Measurements from ENCODE around the gene ASTN2. TPM values are rescaled to one million over a fixed set of nuclear protein-coding genes. Genes with fewer than 3 reads are reported as not detected.

Gene ASTN2
- total RNA-seq, 1 donor from 2014 or later, result 29.0 TPM

DNA sequence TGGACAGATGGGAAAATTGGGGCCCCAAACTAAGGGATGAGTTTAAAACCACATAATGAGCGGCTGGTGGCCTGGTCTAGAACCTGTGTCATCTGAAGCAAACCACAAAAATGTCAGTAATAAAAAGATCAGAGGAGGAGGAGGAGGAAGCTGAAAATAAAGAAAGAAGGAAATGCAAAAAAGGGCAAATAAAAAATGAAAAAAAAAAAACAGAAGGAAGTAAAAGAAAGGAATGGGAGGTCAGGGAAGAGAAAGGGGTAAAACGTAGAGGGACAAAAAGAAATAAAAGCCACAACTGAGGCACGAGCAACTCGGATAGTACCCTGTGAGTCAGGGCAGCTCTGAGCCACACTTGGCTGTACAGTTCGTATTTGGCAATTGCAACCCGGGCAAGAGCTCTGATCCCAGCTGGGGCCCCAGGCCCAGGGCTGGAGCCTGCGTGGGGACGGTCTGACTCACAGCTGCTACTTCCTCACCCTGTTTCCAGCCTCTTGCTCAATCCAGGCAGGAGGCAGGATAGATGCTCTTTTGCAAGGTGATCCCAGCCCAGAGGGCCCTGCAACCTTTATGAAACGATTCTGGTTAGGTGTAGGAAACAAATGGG is 865.7 kb downstream of the ASTN2 start:
- Mint-ChIP-seq H3K4me3 (ENCODE audit: low read depth) (no peak overlapping the region), H3K27me3 (no peaks in the 10 kb centered on the region), H3K9me3 (ENCODE audit: low read depth) (no peaks in the 10 kb centered on the region), H3K27ac (no peak overlapping the region), H3K36me3 (ENCODE audit: insufficient read depth) (no peaks in the 10 kb centered on the region), H3K4me1 (ENCODE audit: low read depth) (peaks cover 9% of the 10 kb centered on the region)
- TF ChIP-seq, protein P1, sequence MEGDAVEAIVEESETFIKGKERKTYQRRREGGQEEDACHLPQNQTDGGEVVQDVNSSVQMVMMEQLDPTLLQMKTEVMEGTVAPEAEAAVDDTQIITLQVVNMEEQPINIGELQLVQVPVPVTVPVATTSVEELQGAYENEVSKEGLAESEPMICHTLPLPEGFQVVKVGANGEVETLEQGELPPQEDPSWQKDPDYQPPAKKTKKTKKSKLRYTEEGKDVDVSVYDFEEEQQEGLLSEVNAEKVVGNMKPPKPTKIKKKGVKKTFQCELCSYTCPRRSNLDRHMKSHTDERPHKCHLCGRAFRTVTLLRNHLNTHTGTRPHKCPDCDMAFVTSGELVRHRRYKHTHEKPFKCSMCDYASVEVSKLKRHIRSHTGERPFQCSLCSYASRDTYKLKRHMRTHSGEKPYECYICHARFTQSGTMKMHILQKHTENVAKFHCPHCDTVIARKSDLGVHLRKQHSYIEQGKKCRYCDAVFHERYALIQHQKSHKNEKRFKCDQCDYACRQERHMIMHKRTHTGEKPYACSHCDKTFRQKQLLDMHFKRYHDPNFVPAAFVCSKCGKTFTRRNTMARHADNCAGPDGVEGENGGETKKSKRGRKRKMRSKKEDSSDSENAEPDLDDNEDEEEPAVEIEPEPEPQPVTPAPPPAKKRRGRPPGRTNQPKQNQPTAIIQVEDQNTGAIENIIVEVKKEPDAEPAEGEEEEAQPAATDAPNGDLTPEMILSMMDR (IDR thresholded peaks at IDR 0.05; ENCODE audit: unreplicated experiment), result no peak
- DNase-seq (ENCODE audit: low spot score, unreplicated experiment), result no peak

DNA sequence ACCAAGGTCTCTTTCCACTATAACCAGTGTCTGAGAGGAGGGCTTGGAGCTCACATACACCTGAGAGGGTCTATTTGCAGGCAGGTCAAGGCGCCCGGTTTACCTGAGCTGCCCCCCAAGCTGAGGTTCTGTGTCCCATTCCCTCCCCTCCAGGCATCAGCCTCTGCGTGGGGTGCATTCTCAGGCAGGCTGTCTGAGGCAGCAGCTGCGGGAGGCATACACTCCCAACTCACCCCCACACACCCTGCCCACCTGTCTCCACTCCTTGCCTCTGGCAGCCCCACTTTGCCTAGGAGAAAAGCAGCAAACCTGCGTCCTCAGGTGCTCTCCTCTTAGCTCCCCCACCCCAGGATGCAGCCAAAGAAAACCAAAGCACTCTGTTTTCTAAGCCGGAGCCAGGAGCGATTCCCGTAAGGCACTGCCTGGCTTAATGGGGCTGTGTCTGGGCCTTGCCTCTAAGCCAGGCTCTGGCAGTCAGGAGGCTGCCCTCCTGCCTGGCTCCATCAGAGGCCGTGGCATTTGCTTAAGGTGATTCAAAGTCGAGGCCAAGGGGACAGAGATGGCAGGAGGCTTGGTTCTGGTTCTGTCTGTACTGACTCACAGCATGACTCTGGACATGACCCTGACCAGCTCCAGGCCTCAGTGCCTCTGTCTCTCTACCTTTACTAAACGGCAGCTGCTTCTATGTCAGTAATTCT is 867.0 kb downstream of the ASTN2 start:
- Mint-ChIP-seq H3K27ac (no peak overlapping the region), H3K9me3 (ENCODE audit: low read depth) (no peaks in the 10 kb centered on the region), H3K27me3 (no peaks in the 10 kb centered on the region), H3K36me3 (ENCODE audit: insufficient read depth) (no peaks in the 10 kb centered on the region), H3K4me1 (ENCODE audit: low read depth) (peaks cover 9% of the 10 kb centered on the region), H3K4me3 (ENCODE audit: low read depth) (no peak overlapping the region)
- no peak for DNase-seq (ENCODE audit: low spot score, unreplicated experiment)
- TF ChIP-seq, protein P1 (IDR thresholded peaks at IDR 0.05; ENCODE audit: unreplicated experiment), result no peak

DNA sequence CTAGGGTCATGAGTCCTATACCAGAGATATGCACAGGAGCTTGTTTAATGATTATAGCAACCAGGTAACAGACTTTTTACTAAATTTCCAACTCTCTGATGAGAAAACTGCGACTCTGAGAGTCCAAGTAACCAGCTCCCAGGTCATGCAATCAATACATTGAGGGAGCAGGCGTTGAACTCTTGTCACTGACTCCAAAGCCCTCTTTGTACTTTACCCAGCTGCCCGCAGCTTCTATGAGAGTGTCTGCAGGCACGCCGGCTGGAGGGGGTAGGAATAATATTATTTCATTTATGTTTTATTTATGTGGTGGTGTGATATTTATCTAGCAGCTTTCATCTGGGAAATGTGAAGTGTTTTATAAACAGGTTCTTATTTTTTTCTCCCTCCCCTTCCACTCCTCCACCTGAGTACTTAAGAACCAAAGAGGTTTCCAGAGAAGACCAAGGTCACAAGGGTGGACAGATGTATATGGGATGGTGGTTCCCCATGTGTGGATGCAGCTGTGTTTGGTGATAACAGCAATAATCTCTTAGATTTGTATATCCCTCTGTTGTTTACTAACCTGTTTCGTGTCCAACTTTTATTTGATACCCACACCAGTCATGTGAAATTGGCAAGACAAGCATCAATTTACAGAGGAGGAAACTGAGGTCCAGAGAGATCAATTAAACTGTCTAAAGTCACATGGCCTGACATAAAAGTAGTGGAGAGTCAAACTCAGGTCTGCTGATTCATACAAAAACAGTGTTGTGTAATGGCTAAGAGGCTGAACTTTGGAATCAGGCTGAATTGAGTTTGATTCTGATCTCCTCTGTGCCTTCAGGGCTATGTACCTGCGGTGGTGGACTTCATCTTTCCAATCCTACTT is 867.9 kb downstream of the ASTN2 start:
- Mint-ChIP-seq H3K4me3 (ENCODE audit: low read depth) (no peak overlapping the region), H3K9me3 (ENCODE audit: low read depth) (no peaks in the 10 kb centered on the region), H3K36me3 (ENCODE audit: insufficient read depth) (no peaks in the 10 kb centered on the region), H3K27ac (no peak overlapping the region), H3K4me1 (ENCODE audit: low read depth) (peaks cover 9% of the 10 kb centered on the region), H3K27me3 (no peaks in the 10 kb centered on the region)
- DNase-seq (ENCODE audit: low spot score, unreplicated experiment), result no peak
- TF ChIP-seq, protein P1 (IDR thresholded peaks at IDR 0.05; ENCODE audit: unreplicated experiment), result no peak

DNA sequence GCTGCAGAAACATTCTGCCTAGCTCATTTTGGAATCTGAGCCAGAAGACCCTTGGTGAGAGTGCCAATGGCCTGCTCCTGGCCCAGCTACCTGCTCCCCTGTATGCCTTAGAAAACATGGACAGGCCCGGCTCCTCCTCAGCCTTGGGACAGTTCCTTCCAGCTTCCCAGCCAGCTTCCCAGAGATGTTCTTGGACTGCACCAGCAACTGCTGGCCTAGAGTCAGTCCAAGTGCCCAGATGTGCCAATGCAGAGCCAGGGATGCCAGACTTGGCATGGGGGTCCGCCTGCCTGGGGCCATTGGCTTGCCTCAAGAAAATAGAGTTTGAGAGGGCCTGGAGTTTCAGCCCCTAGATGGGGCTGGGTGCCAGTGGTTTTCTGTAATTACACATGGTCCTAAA is 870.0 kb downstream of the ASTN2 start:
- TF ChIP-seq, protein P1 (IDR thresholded peaks at IDR 0.05; ENCODE audit: unreplicated experiment), result no peak
- Mint-ChIP-seq H3K4me1 (ENCODE audit: low read depth) (peaks cover 9% of the 10 kb centered on the region), H3K4me3 (ENCODE audit: low read depth) (no peak overlapping the region), H3K27ac (no peak overlapping the region), H3K36me3 (ENCODE audit: insufficient read depth) (no peaks in the 10 kb centered on the region), H3K27me3 (no peaks in the 10 kb centered on the region), H3K9me3 (ENCODE audit: low read depth) (no peaks in the 10 kb centered on the region)
- no peak for DNase-seq (ENCODE audit: low spot score, unreplicated experiment)

DNA sequence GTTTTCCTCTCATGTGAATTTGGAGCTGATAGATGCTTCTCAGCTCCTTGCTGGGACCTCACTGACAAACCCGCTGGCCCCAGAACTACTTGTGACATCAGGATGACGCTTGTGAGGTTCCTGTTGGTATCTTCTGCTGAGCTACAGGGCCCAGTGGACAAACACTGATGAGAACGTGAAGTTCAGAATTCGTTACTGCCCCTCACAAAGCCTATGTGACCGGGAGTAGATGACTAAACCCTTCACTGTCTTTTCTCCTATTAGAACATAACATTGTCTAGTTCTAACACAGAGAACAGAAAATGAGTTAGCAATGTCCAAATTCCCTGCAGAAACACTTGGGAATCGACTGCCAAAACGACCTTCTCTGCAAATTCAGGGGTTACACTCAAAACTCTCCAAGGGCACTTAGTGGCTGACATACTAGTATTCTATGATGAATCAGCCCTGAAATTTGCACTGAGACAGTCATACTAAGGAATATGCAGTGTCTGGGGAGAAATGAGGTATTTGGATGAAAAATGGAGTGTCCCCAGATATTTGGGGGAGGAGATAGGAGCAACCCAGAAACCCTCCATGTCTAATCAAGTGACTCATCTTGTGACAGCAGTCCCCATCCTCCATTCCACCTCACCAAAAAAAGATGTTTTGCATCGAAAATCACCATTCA is 871.0 kb downstream of the ASTN2 start:
- DNase-seq (ENCODE audit: low spot score, unreplicated experiment), result no peak
- Mint-ChIP-seq H3K36me3 (ENCODE audit: insufficient read depth) (no peaks in the 10 kb centered on the region), H3K27me3 (no peaks in the 10 kb centered on the region), H3K4me3 (ENCODE audit: low read depth) (no peak overlapping the region), H3K27ac (no peak overlapping the region), H3K9me3 (ENCODE audit: low read depth) (no peaks in the 10 kb centered on the region), H3K4me1 (ENCODE audit: low read depth) (peaks cover 9% of the 10 kb centered on the region)
- TF ChIP-seq, protein P1 (IDR thresholded peaks at IDR 0.05; ENCODE audit: unreplicated experiment), result no peak

All from progenitor cell of endocrine pancreas (in vitro differentiated cells).